ENCODE measurements around the gene TXNRD2. TPM values are rescaled to one million over a fixed set of nuclear protein-coding genes. Genes with fewer than 3 reads are reported as not detected.

TXNRD2 gene
- total and polyA plus RNA-seq, 2 donors (not counting 1 experiment from before 2014, with no cell fraction given) = 24.8 to 36.2 TPM

DNA sequence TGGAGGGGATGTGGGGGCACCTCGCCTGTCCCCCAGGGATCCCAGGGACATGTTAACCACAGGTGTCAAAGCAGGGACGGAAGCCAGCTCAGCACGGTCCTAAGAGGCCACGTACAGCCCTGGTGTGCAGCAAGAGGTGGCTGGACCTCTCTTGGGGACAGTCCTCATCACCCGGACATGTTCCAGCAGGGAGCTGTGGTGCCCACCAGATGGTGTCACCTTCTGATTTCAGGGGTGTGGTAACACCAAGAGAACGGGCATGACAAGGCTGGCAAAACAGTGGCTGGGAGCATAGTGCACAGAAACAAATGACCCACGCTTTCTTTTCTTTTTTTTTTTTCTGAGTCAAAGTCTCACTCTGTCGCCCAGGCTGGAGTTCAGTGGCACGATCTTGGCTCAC lies 25.6 kb downstream of the TXNRD2 start:
- WGBS (ENCODE audit: insufficient coverage) = 87% methylated on average over 8 of the region's 9 CpGs
- H4K20me1 ChIP-seq (ENCODE audit: control insufficient read depth, insufficient read depth, low read length, poor library complexity, severe bottlenecking) = no peaks in the 10 kb centered on the region
- no peak overlapping the region for H3K27ac ChIP-seq (ENCODE audit: low read length in 2 of 2)
- CTCF ChIA-PET = interaction anchor here (0.9 to 4.1 kb wide), 2 partner anchors 11 to 186 kb away, joined by 3 to 15 read pairs; no protein-coding TSS in a partner anchor
- DNase-seq (no peak), ATAC-seq (ENCODE audit: low read depth) (no peak)
- intact Hi-C loops (cut with micrococcal nuclease) = no loop called here
- no peak overlapping the region for H3K4me3 ChIP-seq (ENCODE audit: control extremely low read depth in 1 of 5, extremely low read depth in 1 of 5, insufficient read depth in 1 of 5, low read depth in 2 of 5, low read length in 4 of 5)
- H3K27me3 ChIP-seq (replicated peaks in 1 of 4; ENCODE audit: control extremely low read depth in 1 of 4, control insufficient read depth in 3 of 4, insufficient read depth in 4 of 4, low read length in 3 of 4) = no peaks in the 10 kb centered on the region
- no peaks in the 10 kb centered on the region for H3K4me1 ChIP-seq (ENCODE audit: control insufficient read depth in 2 of 2, insufficient read depth in 2 of 2, low read length in 2 of 2)
- H3K36me3 ChIP-seq (replicated peaks in 1 of 2; ENCODE audit: control extremely low read depth in 1 of 2, control insufficient read depth in 1 of 2, extremely low read depth in 1 of 2, insufficient read depth in 2 of 2, low read length in 1 of 2) = peaks cover 4 to 64% of the 10 kb centered on the region in 2 experiments
- Mint-ChIP-seq H3K4me3 (no peak overlapping the region), H3K27me3 (no peaks in the 10 kb centered on the region), H3K4me1 (no peaks in the 10 kb centered on the region), H3K27ac (no peak overlapping the region), H3K9me3 (ENCODE audit: insufficient read depth) (no peaks in the 10 kb centered on the region)
- no peak overlapping the region for H2AFZ ChIP-seq (ENCODE audit: insufficient read depth, low read depth, low read length, poor library complexity, severe bottlenecking)
- peaks cover 0 to 8% (median 5%) of the 10 kb centered on the region in 3 donors for H3K9me3 ChIP-seq (ENCODE audit: control extremely low read depth in 1 of 3, control insufficient read depth in 2 of 3, insufficient read depth in 1 of 3, low read length in 2 of 3)
- no peaks in the 10 kb centered on the region for H3K79me2 ChIP-seq (ENCODE audit: control insufficient read depth, insufficient read depth, low read length)
- POLR2A ChIA-PET = no interaction called here
- no peak overlapping the region for H3K9ac ChIP-seq (ENCODE audit: low read length)
- no peak overlapping the region for H3K4me2 ChIP-seq (replicated peaks; ENCODE audit: low read depth, low read length, poor library complexity, severe bottlenecking)
- TF ChIP-seq, protein P1, sequence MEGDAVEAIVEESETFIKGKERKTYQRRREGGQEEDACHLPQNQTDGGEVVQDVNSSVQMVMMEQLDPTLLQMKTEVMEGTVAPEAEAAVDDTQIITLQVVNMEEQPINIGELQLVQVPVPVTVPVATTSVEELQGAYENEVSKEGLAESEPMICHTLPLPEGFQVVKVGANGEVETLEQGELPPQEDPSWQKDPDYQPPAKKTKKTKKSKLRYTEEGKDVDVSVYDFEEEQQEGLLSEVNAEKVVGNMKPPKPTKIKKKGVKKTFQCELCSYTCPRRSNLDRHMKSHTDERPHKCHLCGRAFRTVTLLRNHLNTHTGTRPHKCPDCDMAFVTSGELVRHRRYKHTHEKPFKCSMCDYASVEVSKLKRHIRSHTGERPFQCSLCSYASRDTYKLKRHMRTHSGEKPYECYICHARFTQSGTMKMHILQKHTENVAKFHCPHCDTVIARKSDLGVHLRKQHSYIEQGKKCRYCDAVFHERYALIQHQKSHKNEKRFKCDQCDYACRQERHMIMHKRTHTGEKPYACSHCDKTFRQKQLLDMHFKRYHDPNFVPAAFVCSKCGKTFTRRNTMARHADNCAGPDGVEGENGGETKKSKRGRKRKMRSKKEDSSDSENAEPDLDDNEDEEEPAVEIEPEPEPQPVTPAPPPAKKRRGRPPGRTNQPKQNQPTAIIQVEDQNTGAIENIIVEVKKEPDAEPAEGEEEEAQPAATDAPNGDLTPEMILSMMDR (IDR thresholded peaks at IDR 0.05) = no peak
- no peak for TF ChIP-seq EZH2 (IDR thresholded peaks at IDR 0.05; ENCODE audit: borderline replicate concordance, insufficient read depth, low read depth, low read length, poor library complexity, severe bottlenecking)

DNA sequence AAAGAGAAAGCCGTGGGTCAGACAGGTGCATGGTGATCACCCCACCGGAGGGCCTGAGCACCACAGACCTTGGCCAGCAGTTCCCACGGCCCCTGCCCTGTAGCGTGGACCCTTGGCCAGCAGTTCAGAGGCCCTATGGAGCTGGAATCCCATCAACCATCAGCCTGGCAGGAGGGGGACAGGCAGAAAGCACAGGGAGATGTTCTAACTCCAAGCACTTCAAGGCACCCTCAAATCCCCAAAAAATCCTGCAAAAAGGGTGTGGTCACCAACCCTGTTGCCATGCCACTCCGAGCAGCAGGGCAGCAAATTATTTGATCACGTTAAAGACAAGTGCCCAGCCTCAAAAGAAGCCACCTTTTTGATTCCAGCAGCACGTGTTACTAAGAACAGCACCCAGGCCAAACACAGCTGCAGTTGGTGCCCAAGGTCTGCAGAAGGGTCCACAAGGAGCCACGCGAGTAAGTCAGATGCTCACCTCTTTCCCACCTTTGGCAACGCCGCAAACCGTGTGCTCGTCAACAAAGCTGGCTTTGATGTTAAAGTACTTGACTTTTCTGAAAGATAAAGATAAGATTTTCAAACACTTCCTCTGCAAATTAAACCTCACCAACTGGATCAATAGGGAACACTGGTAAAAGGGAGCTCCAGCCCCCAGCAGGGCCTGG lies 26.2 kb downstream of the TXNRD2 start:
- H3K27ac Mint-ChIP-seq = no peak overlapping the region
- H3K9me3 ChIP-seq (ENCODE audit: control extremely low read depth in 1 of 3, control insufficient read depth in 2 of 3, insufficient read depth in 1 of 3, low read length in 2 of 3) = peaks cover 0 to 8% (median 5%) of the 10 kb centered on the region in 3 donors
- no peaks in the 10 kb centered on the region for H3K27me3 ChIP-seq (replicated peaks in 1 of 4; ENCODE audit: control extremely low read depth in 1 of 4, control insufficient read depth in 3 of 4, insufficient read depth in 4 of 4, low read length in 3 of 4)
- H3K4me2 ChIP-seq (replicated peaks; ENCODE audit: low read depth, low read length, poor library complexity, severe bottlenecking) = no peak overlapping the region
- no peaks in the 10 kb centered on the region for H3K79me2 ChIP-seq (ENCODE audit: control insufficient read depth, insufficient read depth, low read length)
- DNase-seq = no peak
- no peaks in the 10 kb centered on the region for H3K4me1 ChIP-seq (ENCODE audit: control insufficient read depth in 2 of 2, insufficient read depth in 2 of 2, low read length in 2 of 2)
- H3K4me3 ChIP-seq (ENCODE audit: control extremely low read depth in 1 of 5, extremely low read depth in 1 of 5, insufficient read depth in 1 of 5, low read depth in 2 of 5, low read length in 4 of 5) = no peak overlapping the region
- H3K36me3 ChIP-seq (replicated peaks in 1 of 2; ENCODE audit: control extremely low read depth in 1 of 2, control insufficient read depth in 1 of 2, extremely low read depth in 1 of 2, insufficient read depth in 2 of 2, low read length in 1 of 2) = peaks cover 4 to 64% of the 10 kb centered on the region in 2 experiments
- TF ChIP-seq, protein P1 (IDR thresholded peaks at IDR 0.05) = no peak
- no peak for TF ChIP-seq EZH2 (IDR thresholded peaks at IDR 0.05; ENCODE audit: borderline replicate concordance, insufficient read depth, low read depth, low read length, poor library complexity, severe bottlenecking)
- no peak overlapping the region for H3K4me3 Mint-ChIP-seq
- no peak overlapping the region for H3K9ac ChIP-seq (ENCODE audit: low read length)
- H3K9me3 Mint-ChIP-seq (ENCODE audit: insufficient read depth) = no peaks in the 10 kb centered on the region
- no peaks in the 10 kb centered on the region for H3K4me1 Mint-ChIP-seq
- H3K27me3 Mint-ChIP-seq = no peaks in the 10 kb centered on the region
- ChIA-PET POLR2A (no interaction called here), CTCF (interaction anchor here (0.9 to 5.7 kb wide), 3 partner anchors 10 to 185 kb away, joined by 3 to 210 read pairs (median 15); no protein-coding TSS in a partner anchor)
- H4K20me1 ChIP-seq (ENCODE audit: control insufficient read depth, insufficient read depth, low read length, poor library complexity, severe bottlenecking) = no peaks in the 10 kb centered on the region
- no peak overlapping the region for H2AFZ ChIP-seq (ENCODE audit: insufficient read depth, low read depth, low read length, poor library complexity, severe bottlenecking)
- intact Hi-C loops (cut with micrococcal nuclease) = no loop called here
- no peak for ATAC-seq (ENCODE audit: low read depth)
- no peak overlapping the region for H3K27ac ChIP-seq (ENCODE audit: low read length in 2 of 2)
- WGBS (ENCODE audit: insufficient coverage) = 90% methylated on average over 9 of the region's 13 CpGs
